Measurements from ENCODE around the gene RPA4.

DNA sequence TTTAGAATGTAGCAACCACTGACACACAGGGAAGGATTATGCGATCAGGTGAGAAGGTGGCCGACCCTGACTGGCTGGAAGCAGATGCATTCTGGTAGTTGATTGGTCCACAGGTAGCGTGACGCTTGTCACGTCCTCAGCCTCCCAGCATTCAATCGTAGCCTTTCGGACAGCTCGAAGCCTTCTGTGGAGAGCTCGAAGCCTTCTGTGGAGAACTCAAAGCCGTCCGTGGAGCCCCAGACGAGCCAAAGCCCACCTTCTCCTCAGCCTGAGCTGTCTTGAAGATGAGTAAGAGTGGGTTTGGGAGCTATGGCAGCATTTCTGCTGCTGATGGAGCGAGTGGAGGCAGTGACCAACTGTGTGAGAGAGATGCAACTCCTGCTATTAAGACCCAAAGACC lies 319 bp downstream of the RPA4 start:
- TF ChIP-seq EZH2 (IDR thresholded peaks at IDR 0.05; ENCODE audit: insufficient read depth, poor library complexity, severe bottlenecking) (no peak), EZH2phosphoT487 (IDR thresholded peaks at IDR 0.05; ENCODE audit: insufficient read depth, low read depth) (no peak)
